Measurements from ENCODE around the gene CDC25B.
"Not testable (repeated sequence)": the region's sequence is repeated elsewhere in the genome, so short reads cannot be mapped to it uniquely, and the experiment has no call there.

Gene CDC25B

GRCh38 chr20:3785240-3786125 is 10.6 kb upstream of the CDC25B start:
- H3K4me3 ChIP-seq (replicated peaks in 1 of 2; ENCODE audit: low read depth in 2 of 2, low read length in 2 of 2) = peak overlapping the region; percentile 69 to 74
- TF ChIP-seq, protein P1, sequence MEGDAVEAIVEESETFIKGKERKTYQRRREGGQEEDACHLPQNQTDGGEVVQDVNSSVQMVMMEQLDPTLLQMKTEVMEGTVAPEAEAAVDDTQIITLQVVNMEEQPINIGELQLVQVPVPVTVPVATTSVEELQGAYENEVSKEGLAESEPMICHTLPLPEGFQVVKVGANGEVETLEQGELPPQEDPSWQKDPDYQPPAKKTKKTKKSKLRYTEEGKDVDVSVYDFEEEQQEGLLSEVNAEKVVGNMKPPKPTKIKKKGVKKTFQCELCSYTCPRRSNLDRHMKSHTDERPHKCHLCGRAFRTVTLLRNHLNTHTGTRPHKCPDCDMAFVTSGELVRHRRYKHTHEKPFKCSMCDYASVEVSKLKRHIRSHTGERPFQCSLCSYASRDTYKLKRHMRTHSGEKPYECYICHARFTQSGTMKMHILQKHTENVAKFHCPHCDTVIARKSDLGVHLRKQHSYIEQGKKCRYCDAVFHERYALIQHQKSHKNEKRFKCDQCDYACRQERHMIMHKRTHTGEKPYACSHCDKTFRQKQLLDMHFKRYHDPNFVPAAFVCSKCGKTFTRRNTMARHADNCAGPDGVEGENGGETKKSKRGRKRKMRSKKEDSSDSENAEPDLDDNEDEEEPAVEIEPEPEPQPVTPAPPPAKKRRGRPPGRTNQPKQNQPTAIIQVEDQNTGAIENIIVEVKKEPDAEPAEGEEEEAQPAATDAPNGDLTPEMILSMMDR (IDR thresholded peaks at IDR 0.05; ENCODE audit: low read depth, low read length) = no peak
- peak in 1 of 2 donors; percentile 36 for DNase-seq (ENCODE audit: low read depth in 2 of 2)

DNA sequence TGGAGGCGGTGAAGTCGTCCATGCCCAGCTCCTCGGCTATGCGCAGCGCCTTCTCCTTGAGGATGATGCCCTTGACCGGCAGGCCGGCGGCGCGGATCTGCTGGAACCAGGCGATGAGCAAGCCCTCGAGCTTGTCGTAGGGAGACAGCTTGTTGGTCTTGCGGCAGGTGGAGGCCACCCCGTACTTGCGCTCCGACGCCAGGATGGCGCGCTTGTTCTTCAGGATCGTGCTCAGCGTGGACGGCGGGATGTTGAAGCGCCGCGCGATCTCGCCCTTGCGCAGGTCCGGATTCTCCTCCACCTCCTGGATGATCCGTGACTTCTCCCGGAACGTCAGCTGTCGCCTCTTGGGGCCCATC is 10.0 kb upstream of the CDC25B start:
- TF ChIP-seq, protein P1 (IDR thresholded peaks at IDR 0.05; ENCODE audit: low read depth, low read length) = no peak
- DNase-seq (ENCODE audit: low read depth in 2 of 2) = peak; percentile 67
- peak overlapping the region; percentile 69 to 74 for H3K4me3 ChIP-seq (replicated peaks in 1 of 2; ENCODE audit: low read depth in 2 of 2, low read length in 2 of 2)

- H3K4me3 ChIP-seq (replicated peaks in 1 of 2; ENCODE audit: low read depth in 2 of 2, low read length in 2 of 2) = peak within 1 kb of the TSS; percentile 69 to 74
- TF ChIP-seq, protein P1 (IDR thresholded peaks at IDR 0.05; ENCODE audit: low read depth, low read length) = peak; percentile 33
- DNase-seq (ENCODE audit: low read depth in 2 of 2) = peak; percentile 81 to 88
Measured at GRCh38 chr20:3786665-3787323, 9.3 kb upstream of the CDC25B start, which contains the start of gene CENPB. Gene CENPB, minus strand, starts transcription at chr20:3786740. Its CDS starts 257 bp downstream, at chr20:3786483.

DNA sequence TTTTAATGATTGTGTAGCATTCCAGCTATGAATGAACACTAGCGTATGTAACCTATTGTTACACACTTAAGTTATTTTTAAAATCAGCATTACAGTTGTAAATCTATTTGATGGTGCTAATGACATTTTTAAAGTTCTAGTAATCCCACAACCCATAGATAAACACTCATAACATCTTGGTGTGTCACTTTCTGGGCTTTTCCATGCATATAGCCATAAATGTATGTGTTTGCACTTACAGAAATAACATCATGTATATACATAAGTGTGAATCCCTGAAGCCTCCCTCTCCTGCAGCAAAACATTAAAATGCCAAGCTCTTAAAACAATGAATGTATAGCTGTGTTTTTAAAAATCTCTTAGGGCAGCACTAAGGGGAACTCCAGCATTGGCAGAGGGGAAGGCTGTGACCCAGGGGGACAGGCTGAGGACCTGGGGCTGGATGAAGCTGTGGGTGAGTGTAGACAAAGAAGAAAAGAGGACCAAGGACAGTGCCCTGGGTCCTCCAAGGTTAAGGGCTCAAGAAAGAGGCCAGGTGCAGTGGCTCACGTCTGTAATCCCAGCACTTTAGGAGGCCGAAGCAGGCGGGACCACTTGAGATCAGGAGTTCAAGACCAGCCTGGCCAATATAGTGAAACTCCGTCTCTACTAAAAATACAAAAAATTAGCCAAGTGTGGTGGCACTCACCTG is 8.6 kb upstream of the CDC25B start:
- peak overlapping the region; percentile 31 to 41 for H3K4me3 ChIP-seq (replicated peaks in 1 of 2; ENCODE audit: low read depth in 2 of 2, low read length in 2 of 2)
- TF ChIP-seq, protein P1 (IDR thresholded peaks at IDR 0.05; ENCODE audit: low read depth, low read length) = no peak
- DNase-seq (ENCODE audit: low read depth in 2 of 2) = no peak

DNA sequence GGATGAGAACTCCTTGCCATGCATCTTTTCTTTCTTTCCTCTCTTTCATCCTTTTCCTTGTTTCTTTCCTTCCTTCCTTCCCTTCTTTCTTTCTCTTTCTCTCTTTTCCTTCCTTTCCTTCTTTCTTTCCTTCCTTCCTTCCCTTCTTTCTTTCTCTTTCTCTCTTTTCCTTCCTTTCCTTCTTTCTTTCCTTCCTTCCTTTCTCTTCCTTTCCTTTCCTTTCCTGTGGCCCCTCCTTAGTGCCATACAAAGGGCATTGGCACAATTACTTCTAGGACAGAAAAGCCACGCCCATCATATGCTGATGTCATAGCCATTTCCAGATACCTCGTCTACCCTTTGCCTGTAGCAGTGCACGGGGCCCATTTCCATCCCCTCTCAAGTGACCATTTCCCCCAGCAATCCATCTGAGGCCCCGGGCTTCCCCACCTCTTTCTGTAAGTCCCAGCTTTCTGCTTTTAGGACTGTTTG is 7.4 kb upstream of the CDC25B start:
- TF ChIP-seq, protein P1 (IDR thresholded peaks at IDR 0.05; ENCODE audit: low read depth, low read length) = no peak
- H3K4me3 ChIP-seq (replicated peaks in 1 of 2; ENCODE audit: low read depth in 2 of 2, low read length in 2 of 2) = no peak overlapping the region
- DNase-seq (ENCODE audit: low read depth in 2 of 2) = no peak

GRCh38 chr20:3789201-3789600 is 6.9 kb upstream of the CDC25B start:
- DNase-seq (ENCODE audit: low read depth in 2 of 2); H3K4me3 ChIP-seq (replicated peaks in 1 of 2; ENCODE audit: low read depth in 2 of 2, low read length in 2 of 2): not testable (repeated sequence)

GRCh38 chr20:3794168-3794567 is 1.9 kb upstream of the CDC25B start:
- not testable (repeated sequence) for DNase-seq (ENCODE audit: low read depth in 2 of 2); H3K4me3 ChIP-seq (replicated peaks in 1 of 2; ENCODE audit: low read depth in 2 of 2, low read length in 2 of 2)

All from cardiac fibroblast (primary cell).